ENCODE measurements around the gene PTPN23. TPM values are rescaled to one million over a fixed set of nuclear protein-coding genes. Genes with fewer than 3 reads are reported as not detected.

Gene PTPN23
- total RNA-seq, 2 donors from 2014 or later, result 44.2 to 54.1 TPM

- Histone ChIP-seq H3K4me1 (ENCODE audit: control insufficient read depth, insufficient read depth, low read length) (no peaks in the 10 kb centered on the region), H3K9me3 (ENCODE audit: control insufficient read depth, low read length) (no peaks in the 10 kb centered on the region), H3K36me3 (ENCODE audit: control insufficient read depth, insufficient read depth, low read length) (peaks cover 11% of the 10 kb centered on the region), H3K27me3 (ENCODE audit: control insufficient read depth, insufficient read depth, low read length, poor library complexity, severe bottlenecking) (no peaks in the 10 kb centered on the region), H3K4me3 (ENCODE audit: low read length) (peak overlapping the region; percentile 99), H3K9ac (ENCODE audit: extremely low read depth, low read length, poor library complexity, severe bottlenecking) (peak overlapping the region; percentile 90), H3K27ac (ENCODE audit: low read depth, low read length) (no peak overlapping the region)
- peak overlapping the region; percentile 100 for H3K27ac Mint-ChIP-seq
- no peaks in the 10 kb centered on the region for H3K27me3 Mint-ChIP-seq (ENCODE audit: insufficient read depth)
- H3K4me1 Mint-ChIP-seq, result peaks cover 23% of the 10 kb centered on the region
- H3K36me3 Mint-ChIP-seq (ENCODE audit: low read depth), result peaks cover 4% of the 10 kb centered on the region
- peak overlapping the region; percentile 87 for H3K4me3 Mint-ChIP-seq
- WGBS, 2 experiments (ENCODE audit: insufficient coverage in 1 of 2, insufficient read length in 1 of 2), result 82 to 94% methylated on average over 17 to 19 of the region's 19 CpGs
- TF ChIP-seq, protein P1, sequence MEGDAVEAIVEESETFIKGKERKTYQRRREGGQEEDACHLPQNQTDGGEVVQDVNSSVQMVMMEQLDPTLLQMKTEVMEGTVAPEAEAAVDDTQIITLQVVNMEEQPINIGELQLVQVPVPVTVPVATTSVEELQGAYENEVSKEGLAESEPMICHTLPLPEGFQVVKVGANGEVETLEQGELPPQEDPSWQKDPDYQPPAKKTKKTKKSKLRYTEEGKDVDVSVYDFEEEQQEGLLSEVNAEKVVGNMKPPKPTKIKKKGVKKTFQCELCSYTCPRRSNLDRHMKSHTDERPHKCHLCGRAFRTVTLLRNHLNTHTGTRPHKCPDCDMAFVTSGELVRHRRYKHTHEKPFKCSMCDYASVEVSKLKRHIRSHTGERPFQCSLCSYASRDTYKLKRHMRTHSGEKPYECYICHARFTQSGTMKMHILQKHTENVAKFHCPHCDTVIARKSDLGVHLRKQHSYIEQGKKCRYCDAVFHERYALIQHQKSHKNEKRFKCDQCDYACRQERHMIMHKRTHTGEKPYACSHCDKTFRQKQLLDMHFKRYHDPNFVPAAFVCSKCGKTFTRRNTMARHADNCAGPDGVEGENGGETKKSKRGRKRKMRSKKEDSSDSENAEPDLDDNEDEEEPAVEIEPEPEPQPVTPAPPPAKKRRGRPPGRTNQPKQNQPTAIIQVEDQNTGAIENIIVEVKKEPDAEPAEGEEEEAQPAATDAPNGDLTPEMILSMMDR (conservative IDR thresholded peaks at IDR 0.05), result no peak
- no peaks in the 10 kb centered on the region for H3K9me3 Mint-ChIP-seq
- no peak for DNase-seq
Measured at GRCh38 chr3:47379411-47379899, 1.4 kb upstream of the PTPN23 start.

DNA sequence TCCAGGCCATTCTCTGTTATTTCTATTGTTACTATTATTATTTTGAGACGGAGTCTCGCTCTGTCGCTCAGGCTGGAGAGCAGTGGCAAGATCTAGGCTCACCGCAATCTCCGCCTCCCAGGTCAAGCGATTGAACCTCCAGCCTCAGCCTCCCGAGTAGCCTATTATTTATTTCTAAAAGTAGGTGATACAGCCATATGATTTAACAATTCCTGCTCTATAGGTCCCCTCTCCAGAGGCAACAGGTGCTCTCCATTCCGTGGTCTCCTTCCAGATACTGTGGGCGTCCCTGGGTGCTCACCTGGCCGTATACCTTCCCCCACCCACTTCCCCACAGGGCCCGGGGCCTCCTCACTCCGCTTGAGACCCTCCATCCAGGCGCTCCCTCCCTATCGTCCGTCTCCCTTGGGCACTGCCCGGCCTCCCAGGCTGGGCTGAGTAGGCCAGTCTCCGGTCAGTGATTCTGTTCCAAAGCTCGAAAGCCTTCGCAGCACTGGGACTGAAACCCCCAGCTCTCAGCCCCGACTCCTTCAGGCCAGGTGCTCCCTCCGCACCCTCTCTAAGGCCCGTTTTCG lies 708 bp upstream of the PTPN23 start:
- H3K27me3 Mint-ChIP-seq (ENCODE audit: insufficient read depth), result no peaks in the 10 kb centered on the region
- peaks cover 21% of the 10 kb centered on the region for H3K4me1 Mint-ChIP-seq
- Histone ChIP-seq H3K4me3 (ENCODE audit: low read length) (peak overlapping the region; percentile 99), H3K4me1 (ENCODE audit: control insufficient read depth, insufficient read depth, low read length) (no peaks in the 10 kb centered on the region), H3K36me3 (ENCODE audit: control insufficient read depth, insufficient read depth, low read length) (peaks cover 11% of the 10 kb centered on the region), H3K9ac (ENCODE audit: extremely low read depth, low read length, poor library complexity, severe bottlenecking) (peak overlapping the region; percentile 90), H3K27me3 (ENCODE audit: control insufficient read depth, insufficient read depth, low read length, poor library complexity, severe bottlenecking) (no peaks in the 10 kb centered on the region), H3K9me3 (ENCODE audit: control insufficient read depth, low read length) (no peaks in the 10 kb centered on the region), H3K27ac (ENCODE audit: low read depth, low read length) (peak overlapping the region; percentile 85)
- DNase-seq, result no peak
- TF ChIP-seq, protein P1 (conservative IDR thresholded peaks at IDR 0.05), result peak; percentile 22
- 11 to 23% methylated on average over 9 to 23 of the region's 23 CpGs for WGBS, 2 experiments (ENCODE audit: insufficient coverage in 1 of 2, insufficient read length in 1 of 2)
- peaks cover 4% of the 10 kb centered on the region for H3K36me3 Mint-ChIP-seq (ENCODE audit: low read depth)
- peak overlapping the region; percentile 87 for H3K4me3 Mint-ChIP-seq
- H3K27ac Mint-ChIP-seq, result peak overlapping the region; percentile 100
- H3K9me3 Mint-ChIP-seq, result no peaks in the 10 kb centered on the region

- H3K27ac Mint-ChIP-seq, result peak overlapping the region; percentile 97
- Histone ChIP-seq H3K36me3 (ENCODE audit: control insufficient read depth, insufficient read depth, low read length) (peaks cover 13% of the 10 kb centered on the region), H3K9ac (ENCODE audit: extremely low read depth, low read length, poor library complexity, severe bottlenecking) (peak overlapping the region; percentile 90), H3K4me3 (ENCODE audit: low read length) (peak overlapping the region; percentile 99), H3K27ac (ENCODE audit: low read depth, low read length) (peak overlapping the region; percentile 94), H3K4me1 (ENCODE audit: control insufficient read depth, insufficient read depth, low read length) (no peaks in the 10 kb centered on the region), H3K27me3 (ENCODE audit: control insufficient read depth, insufficient read depth, low read length, poor library complexity, severe bottlenecking) (no peaks in the 10 kb centered on the region), H3K9me3 (ENCODE audit: control insufficient read depth, low read length) (no peaks in the 10 kb centered on the region)
- peaks cover 15% of the 10 kb centered on the region for H3K4me1 Mint-ChIP-seq
- no peaks in the 10 kb centered on the region for H3K27me3 Mint-ChIP-seq (ENCODE audit: insufficient read depth)
- 9 to 26% methylated on average over 22 to 44 of the region's 44 CpGs for WGBS, 2 experiments (ENCODE audit: insufficient coverage in 1 of 2, insufficient read length in 1 of 2)
- TF ChIP-seq, protein P1 (conservative IDR thresholded peaks at IDR 0.05), result no peak
- H3K9me3 Mint-ChIP-seq, result no peaks in the 10 kb centered on the region
- H3K36me3 Mint-ChIP-seq (ENCODE audit: low read depth), result peaks cover 7% of the 10 kb centered on the region
- peak overlapping the region; percentile 87 for H3K4me3 Mint-ChIP-seq
- DNase-seq, result peak; percentile 95
Measured at GRCh38 chr3:47381317-47382157, 716 bp downstream of the PTPN23 start.

All from endodermal cell (in vitro differentiated cells).